HG02798 (cell line): Measurements from ENCODE around the gene USP17L15.
"Not testable (repeated sequence)": the region's sequence is repeated elsewhere in the genome, so short reads cannot be mapped to it uniquely, and the experiment has no call there.

Experiments
- ATAC-seq: cut with Tn5 transposase; IDR thresholded peaks from one replicate; pipeline ENCODE4 v1.9.1; 2021; ENCODE audit warnings: mild to moderate bottlenecking; ENCODE audit not compliant: unreplicated experiment, poor library complexity

USP17L15 gene

GRCh38 chr4:9234085-9234484 is at the start of gene USP17L15:
Gene USP17L15, plus strand, starts transcription at chr4:9234385. Its CDS starts 0 bp downstream, at chr4:9234385.
- ATAC-seq, result not testable (repeated sequence)

- ATAC-seq, result not testable (repeated sequence)
These were observed 23.8 kb upstream of the USP17L15 start, which contains the start of gene USP17L10 for GRCh38 chr4:9210357-9210756. Gene USP17L10, plus strand, starts transcription at chr4:9210657. Its CDS starts 0 bp downstream, at chr4:9210657.

GRCh38 chr4:9214701-9215100 is 19.5 kb upstream of the USP17L15 start:
- ATAC-seq, result not testable (repeated sequence)

- ATAC-seq, result not testable (repeated sequence)
These were observed 19.1 kb upstream of the USP17L15 start, which contains the start of gene USP17L11 for GRCh38 chr4:9215105-9215504. Gene USP17L11, plus strand, starts transcription at chr4:9215405. Its CDS starts 0 bp downstream, at chr4:9215405.

GRCh38 chr4:9219852-9220251 is 14.3 kb upstream of the USP17L15 start, which contains the start of gene USP17L12:
Gene USP17L12, plus strand, starts transcription at chr4:9220152. Its CDS starts 0 bp downstream, at chr4:9220152.
- ATAC-seq, result not testable (repeated sequence)

- not testable (repeated sequence) for ATAC-seq
These were observed 9.6 kb upstream of the USP17L15 start, which contains the start of gene USP17L13 for GRCh38 chr4:9224596-9224995. Gene USP17L13, plus strand, starts transcription at chr4:9224896. Its CDS starts 0 bp downstream, at chr4:9224896.

- ATAC-seq, result not testable (repeated sequence)
These were observed 3.9 kb upstream of the USP17L15 start for GRCh38 chr4:9230249-9230648.

GRCh38 chr4:9238461-9238860 is 4.3 kb downstream of the USP17L15 start:
- ATAC-seq, result not testable (repeated sequence)

- ATAC-seq, result not testable (repeated sequence)
These were observed 9.4 kb downstream of the USP17L15 start, which contains the start of gene USP17L17 for GRCh38 chr4:9243579-9243978. Gene USP17L17, plus strand, starts transcription at chr4:9243879. Its CDS starts 0 bp downstream, at chr4:9243879.

GRCh38 chr4:9247953-9248680 is 13.9 kb downstream of the USP17L15 start, which contains the start of gene USP17L18:
Gene USP17L18, plus strand, starts transcription at chr4:9248630. Its CDS starts 0 bp downstream, at chr4:9248630.
- not testable (repeated sequence) for ATAC-seq

GRCh38 chr4:9253078-9253477 is 18.9 kb downstream of the USP17L15 start, which contains the start of gene USP17L19:
Gene USP17L19, plus strand, starts transcription at chr4:9253378. Its CDS starts 0 bp downstream, at chr4:9253378.
- ATAC-seq, result not testable (repeated sequence)

- not testable (repeated sequence) for ATAC-seq
These were observed 23.6 kb downstream of the USP17L15 start, which contains the start of gene USP17L20 for GRCh38 chr4:9257824-9258223. Gene USP17L20, plus strand, starts transcription at chr4:9258124. Its CDS starts 0 bp downstream, at chr4:9258124.

- not testable (repeated sequence) for ATAC-seq
These were observed 28.4 kb downstream of the USP17L15 start, which contains the start of gene USP17L21 for GRCh38 chr4:9262572-9262971. Gene USP17L21, plus strand, starts transcription at chr4:9262872. Its CDS starts 0 bp downstream, at chr4:9262872.

GRCh38 chr4:9267319-9267718 is 33.1 kb downstream of the USP17L15 start, which contains the start of gene USP17L22:
Gene USP17L22, plus strand, starts transcription at chr4:9267619. Its CDS starts 0 bp downstream, at chr4:9267619.
- not testable (repeated sequence) for ATAC-seq

GRCh38 chr4:9271719-9272118 is 37.5 kb downstream of the USP17L15 start:
- ATAC-seq, result not testable (repeated sequence)
